ENCODE data around the gene NINJ2. TPM values are rescaled to one million over a fixed set of nuclear protein-coding genes. Genes with fewer than 3 reads are reported as not detected.

The NINJ2 gene
- total RNA-seq, 1 donor from 2014 or later: 0.31 TPM

DNA sequence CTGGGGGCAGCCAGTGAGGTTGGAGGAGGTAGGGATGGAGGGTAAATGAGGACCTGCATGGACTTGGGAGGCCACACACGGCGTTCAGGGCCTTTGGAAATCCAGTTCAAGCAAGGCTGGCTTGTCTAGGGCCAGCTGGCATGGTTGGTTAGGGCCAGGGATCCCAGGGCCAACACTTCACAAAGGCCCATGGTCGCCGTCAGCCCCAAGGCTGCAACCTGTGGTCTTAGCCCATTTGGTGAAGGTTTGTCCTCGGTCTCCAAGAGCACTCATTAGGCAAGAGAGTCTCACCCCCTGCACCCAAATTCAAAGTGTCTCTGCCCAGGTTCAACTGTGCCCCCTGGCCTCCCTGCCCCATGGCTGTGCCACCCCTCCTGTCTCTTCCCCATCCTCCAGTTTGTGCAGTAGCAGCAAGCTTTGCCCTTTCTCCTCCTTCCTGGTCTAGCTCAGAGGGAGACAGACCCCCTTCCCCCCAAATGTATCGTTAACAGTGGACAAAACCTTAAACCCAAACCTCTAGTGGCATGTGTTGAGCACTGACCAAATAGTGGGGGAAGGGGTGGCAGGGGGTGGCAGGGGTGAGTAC, 94.1 kb downstream of the NINJ2 start:
- no peak for DNase-seq

GRCh38 chr12:568486-568885, 94.8 kb downstream of the NINJ2 start:
- no peak for DNase-seq

DNA sequence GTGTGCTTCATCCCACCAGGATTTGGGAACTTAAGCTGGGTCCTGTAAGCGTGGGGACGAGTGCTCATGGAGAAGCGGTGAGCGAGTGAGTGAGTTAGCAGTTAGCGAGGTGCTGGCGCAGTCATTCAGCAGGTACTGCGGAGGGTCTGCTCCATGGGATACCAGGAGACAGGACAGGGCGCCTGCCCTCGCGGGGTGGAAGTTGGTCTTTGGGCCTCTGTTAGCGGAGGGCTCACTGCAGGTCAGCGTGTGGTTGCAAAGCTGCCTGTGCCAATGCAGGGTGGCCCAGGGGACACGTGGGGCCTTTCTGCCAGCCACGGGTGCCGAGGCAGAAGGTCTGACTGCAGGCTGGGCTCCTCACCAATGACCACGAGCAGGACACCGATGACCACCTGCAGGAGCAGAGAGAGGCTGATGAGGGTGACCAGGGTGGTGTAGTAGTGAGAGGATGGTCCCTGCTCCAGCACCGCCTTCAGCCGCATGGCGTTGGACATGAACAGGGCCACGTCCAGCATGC, 97.6 kb downstream of the NINJ2 start:
- DNase-seq: no peak

- DNase-seq: no peak
Observed at GRCh38 chr12:565161-565560, 98.1 kb downstream of the NINJ2 start.

GRCh38 chr12:563787-564298, 99.4 kb downstream of the NINJ2 start:
- DNase-seq: no peak

GRCh38 chr12:563250-563781, 99.9 kb downstream of the NINJ2 start:
- no peak for DNase-seq

DNA sequence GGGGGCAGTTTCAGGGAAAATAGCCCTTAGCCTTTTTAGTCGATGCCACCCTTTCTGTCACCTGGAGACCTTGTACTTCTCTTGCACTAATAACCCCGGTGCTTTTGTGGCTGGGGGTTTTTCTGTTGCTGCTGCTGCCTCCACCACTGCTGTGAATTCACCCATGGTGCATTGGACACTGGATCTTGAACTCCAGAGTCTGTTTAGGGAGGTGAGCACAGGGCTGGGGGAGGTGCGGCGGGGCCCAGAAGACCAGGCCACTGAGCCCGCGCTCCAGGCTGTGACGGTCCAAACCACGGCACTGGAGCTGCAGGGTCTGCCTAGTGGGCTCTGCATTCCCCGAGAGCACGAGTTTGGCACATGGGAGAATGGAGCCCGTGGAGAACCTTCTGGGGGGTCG, 100.6 kb downstream of the NINJ2 start:
- DNase-seq: no peak

GRCh38 chr12:561908-562593, 101.2 kb downstream of the NINJ2 start:
- DNase-seq: no peak

DNA sequence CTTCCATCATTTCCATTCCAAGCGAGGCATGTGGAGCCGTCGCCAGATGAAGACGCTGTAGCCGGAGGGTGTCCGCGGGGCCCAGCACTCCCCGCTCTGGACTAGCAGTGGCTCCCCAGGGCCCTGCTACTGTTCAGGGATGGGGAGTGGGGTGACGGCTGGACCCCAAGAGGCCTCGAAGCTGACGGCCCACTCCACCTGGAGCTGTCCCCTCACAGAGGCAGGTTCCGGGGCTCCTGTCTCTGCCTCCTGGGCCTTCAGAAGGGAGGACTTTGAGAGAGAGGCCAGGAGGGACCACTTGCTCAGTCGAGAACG, 101.9 kb downstream of the NINJ2 start:
- DNase-seq: no peak

DNA sequence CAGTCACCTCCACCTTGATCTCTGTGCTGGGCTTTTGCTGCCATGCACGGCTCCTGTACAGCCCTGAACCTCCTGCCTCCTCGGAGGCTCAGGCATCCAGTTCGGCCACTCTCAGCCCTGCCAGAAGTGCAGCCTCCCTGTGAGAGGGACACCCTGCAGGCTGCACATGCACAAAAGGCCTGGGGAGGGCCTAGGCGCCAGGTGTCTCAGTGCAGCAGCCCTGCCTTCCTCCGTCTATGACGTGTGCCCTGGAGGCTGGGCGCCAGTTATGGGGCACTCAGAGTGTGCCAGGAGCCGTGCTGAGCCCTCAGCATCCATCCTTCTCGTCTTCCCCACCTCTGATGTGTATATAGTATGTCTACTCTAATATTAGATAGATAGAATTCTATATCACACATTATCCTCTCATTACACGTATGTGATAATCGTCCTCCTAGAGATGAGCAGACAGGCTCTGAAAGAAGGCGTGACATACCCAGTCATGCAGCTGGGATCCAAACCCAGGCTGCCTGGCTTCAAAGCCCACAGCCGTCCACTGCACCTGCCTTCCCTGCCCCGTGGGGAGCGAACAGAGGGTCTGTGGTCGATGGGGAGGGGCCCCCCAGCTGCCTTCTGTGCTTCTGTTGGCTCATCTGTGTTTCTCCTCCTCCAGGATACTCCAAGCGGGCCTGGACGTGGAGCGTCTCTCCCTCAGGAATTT, 102.4 kb downstream of the NINJ2 start:
- no peak for DNase-seq

DNA sequence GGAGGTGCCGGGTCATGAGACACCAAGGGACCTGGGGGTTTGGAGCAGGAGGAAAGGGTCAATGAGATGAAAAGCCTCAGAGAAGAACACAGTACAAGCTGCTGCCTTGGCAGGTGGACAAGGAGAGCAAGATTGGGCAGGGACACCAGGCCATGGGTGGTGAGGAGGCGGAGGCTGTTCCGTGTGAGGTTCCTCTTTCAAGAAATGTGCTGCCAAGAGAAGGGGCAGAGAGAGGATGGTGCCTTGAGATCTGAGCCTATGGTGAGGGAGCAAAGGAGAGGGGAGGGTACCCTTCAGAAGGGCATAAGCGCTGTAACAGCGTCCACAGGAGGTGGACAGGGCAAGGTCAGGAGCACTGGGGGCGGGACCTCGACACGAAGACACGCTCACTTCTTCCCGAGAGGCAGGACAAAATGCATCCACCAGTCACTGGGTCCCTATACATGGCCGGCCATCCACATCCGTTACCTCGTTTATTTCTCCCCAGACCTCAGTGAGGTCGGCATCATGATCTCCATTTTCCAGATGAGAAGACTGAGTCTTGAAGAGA, 103.3 kb downstream of the NINJ2 start:
- no peak for DNase-seq

GRCh38 chr12:559208-559905, 103.9 kb downstream of the NINJ2 start:
- DNase-seq: no peak

- no peak for DNase-seq
Observed at GRCh38 chr12:558580-558979, 104.7 kb downstream of the NINJ2 start.

DNA sequence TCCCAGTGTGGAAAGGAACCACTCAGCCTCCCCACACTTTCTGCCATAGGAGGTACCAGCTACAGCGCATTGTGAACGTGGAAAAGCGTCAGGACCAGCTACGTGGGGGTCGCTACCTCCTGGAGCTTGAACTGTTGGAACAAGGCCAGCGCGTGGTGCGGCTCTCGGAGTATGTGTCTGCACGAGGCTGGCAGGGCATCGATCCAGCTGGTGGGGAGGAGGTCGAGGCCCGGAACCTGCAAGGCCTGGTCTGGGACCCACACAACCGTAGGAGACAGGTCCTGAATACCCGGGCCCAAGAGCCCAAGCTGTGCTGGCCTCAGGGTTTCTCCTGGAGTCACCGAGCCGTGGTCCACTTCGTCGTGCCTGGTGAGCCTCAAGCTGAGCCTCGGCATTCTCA, 106.7 kb downstream of the NINJ2 start:
- no peak for DNase-seq

DNA sequence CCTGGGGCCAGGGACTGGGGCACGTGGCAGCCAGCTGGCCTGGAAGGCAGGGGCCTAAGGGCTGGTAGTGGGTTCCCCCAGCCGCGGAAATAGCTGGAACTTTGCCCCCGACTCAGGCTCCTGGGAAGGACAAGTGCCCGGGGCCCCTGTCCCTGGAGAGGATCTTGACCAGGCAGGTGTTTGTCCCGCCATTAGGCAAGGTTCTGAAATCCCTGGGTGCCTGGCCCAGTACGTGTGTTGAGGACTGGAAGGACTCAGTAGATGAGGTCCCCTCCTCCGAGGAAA, 109.3 kb downstream of the NINJ2 start:
- no peak for DNase-seq

GRCh38 chr12:553216-554000, 109.8 kb downstream of the NINJ2 start:
- no peak for DNase-seq

GRCh38 chr12:552466-552865, 110.8 kb downstream of the NINJ2 start:
- DNase-seq: no peak

GRCh38 chr12:550473-551260, 112.6 kb downstream of the NINJ2 start:
- DNase-seq: no peak

GRCh38 chr12:549476-550082, 113.7 kb downstream of the NINJ2 start:
- DNase-seq: no peak

- DNase-seq: no peak
Observed at GRCh38 chr12:547883-548470, 115.3 kb downstream of the NINJ2 start.

Measured in occipital lobe (tissue), 2 donors.